DND-41 (cell line): ENCODE data around the gene GALM.
"Not testable (repeated sequence)": the region's sequence is repeated elsewhere in the genome, so short reads cannot be mapped to it uniquely, and the experiment has no call there.

ENCODE experiments used
- ATAC-seq: fragments of 200-7000 bp; cut with Tn5 transposase; 3 replicates; pipeline ENCODE4 v1.9.1; 2021; ENCODE audit warnings: low read depth; ENCODE audit not compliant: insufficient read depth
- DNase-seq: peaks from one replicate; pipeline ENCODE4 v3.0.0-alpha.2; 2020
- H2AFZ ChIP-seq: 2 replicates; pipeline ENCODE4 v1.6.0; 2012; ENCODE audit warnings: low read depth, low read length
- H3K27ac ChIP-seq: 2 replicates; pipeline ENCODE4 v1.5.1; 2012; ENCODE audit warnings: low read length, inconsistent platforms
- H3K27me3 ChIP-seq: fragments of 200-600 bp; sonication (generic); 2 replicates; pipeline ENCODE4 v1.6.0; 2012; ENCODE audit warnings: low read length, mild to moderate bottlenecking, inconsistent platforms; ENCODE audit not compliant: insufficient read depth, poor library complexity
- H3K36me3 ChIP-seq: 2 replicates; pipeline ENCODE4 v1.5.1; 2012; ENCODE audit warnings: low read length, inconsistent platforms; ENCODE audit not compliant: insufficient read depth
- H3K4me1 ChIP-seq: 2 replicates; pipeline ENCODE4 v1.5.1; 2012; ENCODE audit warnings: mild to moderate bottlenecking, low read length; ENCODE audit not compliant: insufficient read depth
- H3K4me2 ChIP-seq: 2 replicates; pipeline ENCODE4 v1.6.0; 2012; ENCODE audit warnings: mild to moderate bottlenecking, moderate library complexity, low read length, inconsistent platforms; ENCODE audit not compliant: insufficient read depth
- H3K4me3 ChIP-seq, 2 experiments: fragments of 200-600 bp in 1 of 2; shearing (Covaris generic) in 1 of 2; 2 replicates each; pipeline ENCODE4 v1.5.1; 2012 to 2016; ENCODE audit warnings: inconsistent platforms in 2 of 2, low read length in 2 of 2, mild to moderate bottlenecking in 2 of 2, low read depth in 1 of 2, moderate library complexity in 1 of 2
- H3K79me2 ChIP-seq: 2 replicates; pipeline ENCODE4 v1.6.0; 2012; ENCODE audit warnings: low read length, inconsistent platforms; ENCODE audit not compliant: insufficient read depth
- H3K9ac ChIP-seq: 2 replicates; pipeline ENCODE4 v1.6.0; 2012; ENCODE audit warnings: low read depth, mild to moderate bottlenecking, inconsistent platforms, low read length, moderate library complexity
- H3K9me3 ChIP-seq: 2 replicates; pipeline ENCODE4 v1.5.1; 2012; ENCODE audit warnings: low read length, moderate library complexity, mild to moderate bottlenecking, inconsistent platforms; ENCODE audit not compliant: insufficient read depth, severe bottlenecking
- H4K20me1 ChIP-seq: 2 replicates; pipeline ENCODE4 v1.6.0; 2012; ENCODE audit warnings: low read length; ENCODE audit not compliant: insufficient read depth
- EZH2 ChIP-seq: IDR thresholded peaks from 3 replicates; pipeline ENCODE4 v1.6.1; 2012; ENCODE audit warnings: borderline replicate concordance, low read depth, mild to moderate bottlenecking, moderate library complexity, low read length, inconsistent platforms; ENCODE audit not compliant: severe bottlenecking
- TF ChIP-seq, protein P1 (sequence below): IDR thresholded peaks from 2 replicates; pipeline ENCODE4 v1.5.1; 2012; ENCODE audit warnings: borderline replicate concordance, low read length, moderate library complexity, mild to moderate bottlenecking; ENCODE audit not compliant: poor library complexity, severe bottlenecking; ENCODE audit errors: extremely low read depth

GALM gene

DNA sequence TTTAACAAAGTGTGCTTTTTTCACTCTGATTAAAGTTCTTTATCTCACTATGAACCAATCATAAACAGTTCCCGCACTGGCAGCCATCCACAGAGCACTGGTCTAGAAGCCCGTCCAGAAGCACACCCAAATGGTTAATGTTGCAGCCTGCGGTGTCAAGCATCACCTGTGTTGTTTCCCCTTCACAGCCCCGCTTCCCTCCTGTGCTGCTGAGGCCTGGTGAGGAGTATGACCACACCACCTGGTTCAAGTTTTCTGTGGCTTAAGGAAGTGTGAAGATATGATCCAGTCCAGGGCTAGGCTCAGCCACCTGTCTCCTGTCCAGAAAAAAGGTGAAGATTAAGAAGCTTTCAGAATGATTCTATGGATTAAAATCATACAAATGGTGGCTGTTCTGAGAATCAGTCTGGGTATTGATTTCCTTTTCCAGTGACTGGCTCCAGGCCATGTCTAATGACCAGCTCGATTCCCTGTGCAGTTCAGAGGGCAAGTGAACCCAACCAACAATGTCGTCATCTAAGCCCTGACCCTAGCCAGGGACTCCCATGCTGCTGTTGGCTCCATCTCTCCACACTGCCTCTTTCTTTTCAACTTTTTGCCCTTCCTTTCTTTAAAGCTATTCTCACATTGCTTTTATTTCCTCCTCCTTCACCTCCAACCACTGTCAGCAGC lies 67.5 kb downstream of the GALM start:
- H3K9me3 ChIP-seq, result no peaks in the 10 kb centered on the region
- H2AFZ ChIP-seq, result no peak overlapping the region
- H3K27me3 ChIP-seq, result no peaks in the 10 kb centered on the region
- TF ChIP-seq, protein P1, sequence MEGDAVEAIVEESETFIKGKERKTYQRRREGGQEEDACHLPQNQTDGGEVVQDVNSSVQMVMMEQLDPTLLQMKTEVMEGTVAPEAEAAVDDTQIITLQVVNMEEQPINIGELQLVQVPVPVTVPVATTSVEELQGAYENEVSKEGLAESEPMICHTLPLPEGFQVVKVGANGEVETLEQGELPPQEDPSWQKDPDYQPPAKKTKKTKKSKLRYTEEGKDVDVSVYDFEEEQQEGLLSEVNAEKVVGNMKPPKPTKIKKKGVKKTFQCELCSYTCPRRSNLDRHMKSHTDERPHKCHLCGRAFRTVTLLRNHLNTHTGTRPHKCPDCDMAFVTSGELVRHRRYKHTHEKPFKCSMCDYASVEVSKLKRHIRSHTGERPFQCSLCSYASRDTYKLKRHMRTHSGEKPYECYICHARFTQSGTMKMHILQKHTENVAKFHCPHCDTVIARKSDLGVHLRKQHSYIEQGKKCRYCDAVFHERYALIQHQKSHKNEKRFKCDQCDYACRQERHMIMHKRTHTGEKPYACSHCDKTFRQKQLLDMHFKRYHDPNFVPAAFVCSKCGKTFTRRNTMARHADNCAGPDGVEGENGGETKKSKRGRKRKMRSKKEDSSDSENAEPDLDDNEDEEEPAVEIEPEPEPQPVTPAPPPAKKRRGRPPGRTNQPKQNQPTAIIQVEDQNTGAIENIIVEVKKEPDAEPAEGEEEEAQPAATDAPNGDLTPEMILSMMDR, result no peak
- no peak for TF ChIP-seq EZH2
- DNase-seq (no peak), ATAC-seq (no peak)
- peaks cover 4% of the 10 kb centered on the region for H4K20me1 ChIP-seq
- no peaks in the 10 kb centered on the region; the same call in 1 of the 2 replicates for H3K79me2 ChIP-seq
- no peak overlapping the region for H3K27ac ChIP-seq
- H3K4me3 ChIP-seq, result no peak overlapping the region
- H3K4me2 ChIP-seq, result no peak overlapping the region
- H3K9ac ChIP-seq, result no peak overlapping the region
- peaks cover 34% of the 10 kb centered on the region for H3K36me3 ChIP-seq
- H3K4me1 ChIP-seq, result no peaks in the 10 kb centered on the region

DNA sequence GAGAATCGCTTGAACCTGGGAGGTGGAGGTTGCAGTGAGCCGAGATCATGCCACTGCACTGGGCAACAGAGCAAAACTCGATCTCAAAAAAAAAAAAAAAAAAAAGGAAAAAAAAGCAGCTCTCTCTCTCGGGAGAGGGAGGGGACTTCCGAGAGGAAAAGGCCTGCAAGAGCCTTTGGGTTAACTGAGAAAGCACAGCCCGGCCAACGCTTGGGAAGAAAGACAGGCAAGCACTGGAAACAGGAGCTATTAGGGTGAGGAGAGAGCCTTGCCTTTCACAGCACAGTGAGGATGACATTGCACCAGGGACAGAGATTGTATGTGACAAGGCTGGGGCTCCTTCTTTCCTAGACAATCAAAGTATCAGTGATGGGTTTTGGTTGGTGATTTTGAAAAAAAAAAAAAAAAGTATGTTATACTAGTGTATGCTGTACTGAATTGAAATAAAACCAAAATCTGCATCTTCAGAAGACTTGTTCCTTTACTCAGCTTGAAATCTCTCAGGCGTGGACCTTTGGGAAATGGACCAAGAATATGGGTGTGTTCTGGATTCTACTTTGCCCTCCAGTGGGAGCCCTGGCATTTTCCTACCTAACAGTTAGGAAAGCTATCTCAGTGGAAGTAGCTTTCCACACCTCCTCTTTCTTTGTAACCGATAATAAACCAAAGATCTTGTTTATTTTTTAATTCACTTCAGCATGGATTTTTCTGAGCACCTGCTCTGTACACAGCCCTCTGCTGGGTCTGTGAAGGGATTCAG lies 68.6 kb downstream of the GALM start:
- Histone ChIP-seq H3K9me3 (no peaks in the 10 kb centered on the region), H4K20me1 (peaks cover 5% of the 10 kb centered on the region)
- no peak for DNase-seq

DNA sequence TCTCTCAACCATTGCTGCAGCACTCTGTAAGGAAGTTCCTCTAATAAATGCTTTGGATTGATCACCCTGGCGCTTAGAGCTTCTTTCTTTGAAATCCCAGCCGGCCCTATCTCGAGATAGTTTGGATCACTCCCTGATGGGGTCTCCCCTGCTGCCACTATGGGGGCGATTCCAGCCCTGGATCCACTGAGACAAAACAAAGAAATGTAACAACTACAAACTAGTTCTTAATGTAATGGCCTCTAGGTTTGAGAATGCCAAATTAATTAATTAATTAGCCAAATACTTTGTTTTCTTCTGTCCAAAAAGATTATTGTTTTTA lies 70.0 kb downstream of the GALM start:
- Histone ChIP-seq H3K9ac (no peak overlapping the region; the same call in 1 of the 2 replicates), H2AFZ (no peak overlapping the region), H3K27ac (no peak overlapping the region), H3K9me3 (no peaks in the 10 kb centered on the region), H4K20me1 (peaks cover 10% of the 10 kb centered on the region), H3K79me2 (peaks cover 9% of the 10 kb centered on the region), H3K27me3 (no peaks in the 10 kb centered on the region), H3K36me3 (peaks cover 49% of the 10 kb centered on the region), H3K4me1 (no peaks in the 10 kb centered on the region), H3K4me3 (no peak overlapping the region), H3K4me2 (no peak overlapping the region)
- DNase-seq (no peak), ATAC-seq (no peak)
- no peak for TF ChIP-seq EZH2
- TF ChIP-seq, protein P1, result no peak

More for the DNA sequence above, 68.6 kb downstream of the GALM start:
- no peak overlapping the region for H3K4me3 ChIP-seq
- H3K36me3 ChIP-seq, result peaks cover 43% of the 10 kb centered on the region
- no peak for TF ChIP-seq EZH2
- TF ChIP-seq, protein P1, result no peak
- H3K4me2 ChIP-seq, result no peak overlapping the region
- no peak for ATAC-seq
- H2AFZ ChIP-seq, result no peak overlapping the region
- H3K4me1 ChIP-seq, result no peaks in the 10 kb centered on the region
- H3K79me2 ChIP-seq, result peaks cover 2% of the 10 kb centered on the region
- H3K9ac ChIP-seq, result no peak overlapping the region
- H3K27me3 ChIP-seq, result no peaks in the 10 kb centered on the region
- H3K27ac ChIP-seq, result no peak overlapping the region

DNA sequence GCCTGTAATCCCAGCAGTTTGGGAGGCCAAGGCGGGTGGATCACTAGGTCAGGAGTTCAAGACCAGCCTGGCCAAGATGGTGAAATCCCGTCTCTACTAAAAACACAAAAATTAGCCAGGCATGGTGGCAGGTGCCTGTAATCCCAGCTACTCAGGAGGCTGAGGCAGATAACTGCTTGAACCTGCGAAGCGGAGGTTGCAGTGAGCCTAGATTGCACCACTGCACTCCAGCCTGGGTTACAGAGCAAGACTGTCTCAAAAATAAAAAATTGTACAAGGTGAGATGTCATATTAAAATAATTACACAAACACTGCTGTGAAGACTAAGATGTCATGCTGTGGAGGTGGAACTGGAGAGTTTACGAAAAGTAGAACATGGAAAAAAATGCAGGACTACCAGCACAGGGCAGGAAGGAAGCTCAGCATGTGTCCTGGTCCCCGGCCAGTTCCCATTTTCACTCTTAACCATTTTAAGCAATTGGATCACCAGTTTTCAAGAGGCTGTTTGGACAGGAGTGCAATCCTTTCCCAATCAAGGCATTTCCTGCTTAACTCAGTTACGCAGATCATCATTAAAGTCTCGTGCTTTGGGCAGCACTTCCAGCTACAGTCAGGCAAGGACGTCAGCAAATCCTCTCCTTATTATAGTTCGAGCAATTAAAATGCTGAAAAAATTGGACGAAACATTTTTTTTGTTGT lies 71.2 kb downstream of the GALM start:
- H3K36me3 ChIP-seq, result peaks cover 56% of the 10 kb centered on the region
- not testable (repeated sequence) for H3K4me2 ChIP-seq, H3K4me3 ChIP-seq, H3K9ac ChIP-seq, H3K9me3 ChIP-seq, H2AFZ ChIP-seq, H3K4me1 ChIP-seq, DNase-seq, H3K27me3 ChIP-seq, ATAC-seq, H3K27ac ChIP-seq
- H4K20me1 ChIP-seq, result peaks cover 17% of the 10 kb centered on the region
- peaks cover 14% of the 10 kb centered on the region for H3K79me2 ChIP-seq
